Mesenchymal stem cell (in vitro differentiated cells and primary cell): Measurements from ENCODE around the gene SAMD9.

ENCODE experiments used
- DNase-seq: peaks from one replicate; pipeline ENCODE4 v3.0.0-alpha.2; 2013
- H2AFZ ChIP-seq: one replicate; pipeline ENCODE4 v1.6.1; 2013; ENCODE audit warnings: low read depth, mild to moderate bottlenecking, control low read depth, inconsistent platforms, low read length, moderate library complexity
- H2AK5ac ChIP-seq: 2 replicates; pipeline ENCODE4 v1.6.1; 2013; ENCODE audit warnings: low read length, moderate library complexity, mild to moderate bottlenecking, inconsistent platforms; ENCODE audit not compliant: severe bottlenecking
- H2BK120ac ChIP-seq: one replicate; pipeline ENCODE4 v1.6.1; 2013; ENCODE audit warnings: low read depth, mild to moderate bottlenecking, inconsistent platforms, low read length, moderate library complexity
- H2BK12ac ChIP-seq, 2 experiments: one replicate each; pipeline ENCODE4 v1.6.1; 2013; ENCODE audit warnings: inconsistent platforms in 2 of 2, low read length in 2 of 2, mild to moderate bottlenecking in 2 of 2, moderate library complexity in 2 of 2, control low read depth in 1 of 2
- H2BK15ac ChIP-seq: one replicate; pipeline ENCODE4 v1.6.1; 2013; ENCODE audit warnings: mild to moderate bottlenecking, low read depth, inconsistent platforms; ENCODE audit not compliant: poor library complexity, severe bottlenecking
- H2BK5ac ChIP-seq: 2 replicates; pipeline ENCODE4 v1.6.1; 2013; ENCODE audit warnings: low read depth, mild to moderate bottlenecking, low read length, control low read depth, inconsistent platforms; ENCODE audit not compliant: poor library complexity, severe bottlenecking
- H3K14ac ChIP-seq, 2 experiments: one replicate each; pipeline ENCODE4 v1.6.1; 2013; ENCODE audit warnings: inconsistent platforms in 2 of 2, low read length in 2 of 2, control low read depth in 1 of 2, mild to moderate bottlenecking in 1 of 2, moderate library complexity in 1 of 2
- H3K18ac ChIP-seq, 2 experiments: one replicate each; pipeline ENCODE4 v1.6.1; 2013; ENCODE audit warnings: inconsistent platforms in 2 of 2, low read length in 2 of 2, control low read depth in 1 of 2, low read depth in 1 of 2, mild to moderate bottlenecking in 1 of 2
- H3K23ac ChIP-seq, 2 experiments: one replicate each; pipeline ENCODE4 v1.6.1; 2013; ENCODE audit warnings: inconsistent platforms in 2 of 2, low read length in 2 of 2, mild to moderate bottlenecking in 2 of 2, moderate library complexity in 2 of 2, control low read depth in 1 of 2
- H3K27ac ChIP-seq: 2 replicates; pipeline ENCODE4 v1.5.1; 2013; ENCODE audit warnings: mild to moderate bottlenecking, moderate library complexity, low read length, control low read depth, inconsistent platforms; ENCODE audit not compliant: poor library complexity, severe bottlenecking
- H3K27me3 ChIP-seq, 2 experiments: 2 replicates each; pipeline versions ENCODE4 v1.6.1 to v1.7.0; 2013; ENCODE audit warnings: low read length in 2 of 2, mild to moderate bottlenecking in 2 of 2, moderate library complexity in 2 of 2, control low read depth in 1 of 2, inconsistent platforms in 1 of 2; ENCODE audit not compliant: control insufficient read depth in 1 of 2, insufficient read depth in 1 of 2
- H3K36me3 ChIP-seq, 2 experiments: 2 replicates each; pipeline versions ENCODE4 v1.6.1 to v1.7.0; 2013; ENCODE audit warnings: low read length in 2 of 2, control low read depth in 1 of 2, inconsistent platforms in 1 of 2, low read depth in 1 of 2, mild to moderate bottlenecking in 1 of 2; ENCODE audit not compliant: insufficient read depth in 2 of 2, control insufficient read depth in 1 of 2
- H3K4ac ChIP-seq, 2 experiments: one replicate each; pipeline ENCODE4 v1.6.1; 2013; ENCODE audit warnings: inconsistent platforms in 2 of 2, low read length in 2 of 2, mild to moderate bottlenecking in 2 of 2, moderate library complexity in 2 of 2, control low read depth in 1 of 2, low read depth in 1 of 2
- H3K4me1 ChIP-seq: 2 replicates; pipeline ENCODE4 v1.6.1; 2013; ENCODE audit warnings: low read depth, low read length, control low read depth; ENCODE audit not compliant: control insufficient read depth, insufficient read depth
- H3K4me2 ChIP-seq: 2 replicates; pipeline ENCODE4 v1.6.1; 2013; ENCODE audit warnings: low read length, mild to moderate bottlenecking, inconsistent platforms; ENCODE audit not compliant: poor library complexity, severe bottlenecking
- H3K4me3 ChIP-seq, 2 experiments: 2 replicates each; pipeline versions ENCODE4 v1.5.1 to v1.7.0; 2013; ENCODE audit warnings: low read length in 2 of 2, mild to moderate bottlenecking in 2 of 2, control low read depth in 1 of 2, low read depth in 1 of 2; ENCODE audit not compliant: insufficient read depth in 1 of 2
- H3K79me1 ChIP-seq: replicated peaks from 2 replicates; pipeline ENCODE4 v1.6.1; 2013; ENCODE audit warnings: mild to moderate bottlenecking, control low read depth, low read length, inconsistent platforms; ENCODE audit not compliant: poor library complexity, severe bottlenecking
- H3K9ac ChIP-seq: 2 replicates; pipeline ENCODE4 v1.7.0; 2013; ENCODE audit warnings: mild to moderate bottlenecking, low read length, moderate library complexity
- H3K9me3 ChIP-seq: 2 replicates; pipeline ENCODE4 v1.7.0; 2013; ENCODE audit warnings: mild to moderate bottlenecking, low read length; ENCODE audit not compliant: control insufficient read depth
- H4K8ac ChIP-seq: one replicate; pipeline ENCODE4 v1.6.1; 2013; ENCODE audit warnings: inconsistent platforms, mild to moderate bottlenecking, low read length, moderate library complexity
- H4K91ac ChIP-seq: one replicate; pipeline ENCODE4 v1.6.1; 2013; ENCODE audit warnings: mild to moderate bottlenecking, low read length, inconsistent platforms
- WGBS: methylation state at CpG from one replicate; pipeline ENCODE4 v1.1.7; 2013; ENCODE audit warnings: mixed read lengths; 5-methylcytosine and 5-hydroxymethylcytosine counted together

Gene SAMD9

DNA sequence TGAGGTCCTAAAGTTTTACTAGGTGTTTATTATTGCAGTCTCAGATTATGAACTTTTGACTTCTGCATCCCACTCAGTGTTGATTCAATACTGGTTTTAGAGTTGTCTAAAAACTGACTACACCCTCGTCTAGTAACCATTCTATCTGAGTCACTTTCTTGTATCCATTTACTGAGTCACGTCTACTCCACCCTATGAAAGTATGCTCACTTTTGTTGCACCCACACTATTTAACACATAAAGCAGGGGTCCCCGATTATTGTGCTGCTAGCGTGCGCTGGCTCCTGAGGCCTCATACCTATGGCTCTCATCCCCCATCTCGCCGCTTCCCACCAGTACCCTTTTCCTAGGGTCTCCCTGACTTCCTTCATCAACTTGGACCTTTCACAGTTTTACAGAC, 2.0 kb downstream of the SAMD9 start:
- Histone ChIP-seq H2BK15ac (no peak overlapping the region), H3K18ac (no peak overlapping the region), H4K91ac (no peak overlapping the region), H3K27ac (no peak overlapping the region), H2BK12ac (no peak overlapping the region), H3K9me3 (no peaks in the 10 kb centered on the region), H3K36me3 (peaks cover 0 to 5% of the 10 kb centered on the region in 2 experiments), H2BK5ac (no peak overlapping the region), H3K14ac (no peak overlapping the region), H3K27me3 (no peaks in the 10 kb centered on the region), H3K4me1 (peaks cover 8% of the 10 kb centered on the region), H3K4me2 (no peak overlapping the region), H4K8ac (peak overlapping the region; percentile 35), H3K79me1 (no peaks in the 10 kb centered on the region), H2AK5ac (no peak overlapping the region), H3K23ac (no peak overlapping the region), H3K4ac (no peak overlapping the region), H2BK120ac (no peak overlapping the region), H3K4me3 (peak overlapping the region in 1 of 2 experiments; percentile 88), H3K9ac (peak overlapping the region; percentile 89), H2AFZ (no peak overlapping the region)
- no peak for DNase-seq
- WGBS, result 77% methylated on average over 7 of the region's 7 CpGs

DNA sequence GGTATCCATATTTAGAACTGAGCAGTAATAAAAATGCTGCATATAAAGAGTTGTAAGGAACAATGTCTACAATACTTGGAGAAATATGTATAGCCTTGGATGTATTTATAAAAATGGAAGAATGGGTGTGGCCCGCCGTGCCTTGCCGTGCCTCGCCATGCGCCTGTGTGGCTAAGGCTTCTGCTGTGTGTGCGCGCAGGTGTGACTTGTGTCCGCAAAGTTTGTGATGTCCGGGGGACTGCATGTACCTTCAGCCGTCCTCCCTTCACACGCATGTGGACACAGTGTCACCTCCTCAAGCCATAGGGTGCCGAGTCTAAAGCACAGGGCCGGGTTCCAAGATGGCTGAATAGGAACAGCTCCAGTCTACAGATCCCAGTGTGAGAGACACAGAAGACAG, 9.8 kb downstream of the SAMD9 start:
- H2AK5ac ChIP-seq, result no peak overlapping the region
- no peak overlapping the region for H3K14ac ChIP-seq
- H3K4me3 ChIP-seq, result no peak overlapping the region
- H3K27ac ChIP-seq, result no peak overlapping the region
- H4K8ac ChIP-seq, result no peak overlapping the region
- H3K27me3 ChIP-seq, result no peaks in the 10 kb centered on the region
- WGBS, result 96% methylated on average over 13 of the region's 13 CpGs
- H3K4me1 ChIP-seq, result peaks cover 1% of the 10 kb centered on the region
- H2AFZ ChIP-seq, result no peak overlapping the region
- no peak overlapping the region for H3K18ac ChIP-seq
- no peak overlapping the region for H2BK15ac ChIP-seq
- no peak for DNase-seq
- H4K91ac ChIP-seq, result no peak overlapping the region
- H3K36me3 ChIP-seq, result peaks cover 11 to 63% of the 10 kb centered on the region in 2 experiments
- peaks cover 53% of the 10 kb centered on the region for H3K9me3 ChIP-seq
- H2BK120ac ChIP-seq, result no peak overlapping the region
- H3K79me1 ChIP-seq, result peaks cover 3% of the 10 kb centered on the region
- no peak overlapping the region for H3K4me2 ChIP-seq
- H2BK12ac ChIP-seq, result no peak overlapping the region
- no peak overlapping the region for H3K9ac ChIP-seq
- H2BK5ac ChIP-seq, result no peak overlapping the region
- no peak overlapping the region for H3K4ac ChIP-seq
- no peak overlapping the region for H3K23ac ChIP-seq

DNA sequence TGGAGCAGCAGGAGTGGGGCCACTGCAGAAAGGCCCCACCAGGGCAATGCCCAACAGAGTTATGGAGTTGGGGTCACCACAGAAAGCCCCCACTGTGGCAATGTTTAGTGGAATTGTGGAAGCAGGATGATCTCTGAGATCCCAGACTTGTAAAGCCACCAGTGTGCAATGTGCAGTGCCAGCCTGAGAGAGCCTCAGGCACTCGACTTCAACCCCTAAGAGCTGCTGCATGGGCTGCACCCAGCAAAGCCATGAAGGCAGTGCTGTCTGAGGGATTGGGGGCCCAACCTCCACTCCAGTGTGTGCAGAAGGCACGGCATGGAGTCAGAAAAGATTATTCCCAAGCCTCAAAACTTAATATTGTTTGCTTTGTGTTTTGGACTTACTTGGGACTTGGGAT, 20.4 kb downstream of the SAMD9 start:
- Histone ChIP-seq H3K36me3 (no peaks in the 10 kb centered on the region), H4K8ac (no peak overlapping the region), H3K4ac (no peak overlapping the region), H3K4me2 (no peak overlapping the region), H3K27me3 (peaks cover 0 to 16% of the 10 kb centered on the region in 2 experiments), H2BK120ac (no peak overlapping the region), H3K9ac (no peak overlapping the region), H2AK5ac (no peak overlapping the region), H3K23ac (no peak overlapping the region), H4K91ac (no peak overlapping the region), H3K4me3 (no peak overlapping the region), H2BK12ac (no peak overlapping the region), H3K9me3 (peaks cover 14% of the 10 kb centered on the region), H2BK15ac (no peak overlapping the region), H3K79me1 (no peaks in the 10 kb centered on the region), H2BK5ac (no peak overlapping the region), H2AFZ (no peak overlapping the region), H3K14ac (no peak overlapping the region), H3K4me1 (no peaks in the 10 kb centered on the region), H3K18ac (no peak overlapping the region), H3K27ac (no peak overlapping the region)
- DNase-seq, result no peak
- WGBS, result 78% methylated on average over 1 of the region's 2 CpGs

DNA sequence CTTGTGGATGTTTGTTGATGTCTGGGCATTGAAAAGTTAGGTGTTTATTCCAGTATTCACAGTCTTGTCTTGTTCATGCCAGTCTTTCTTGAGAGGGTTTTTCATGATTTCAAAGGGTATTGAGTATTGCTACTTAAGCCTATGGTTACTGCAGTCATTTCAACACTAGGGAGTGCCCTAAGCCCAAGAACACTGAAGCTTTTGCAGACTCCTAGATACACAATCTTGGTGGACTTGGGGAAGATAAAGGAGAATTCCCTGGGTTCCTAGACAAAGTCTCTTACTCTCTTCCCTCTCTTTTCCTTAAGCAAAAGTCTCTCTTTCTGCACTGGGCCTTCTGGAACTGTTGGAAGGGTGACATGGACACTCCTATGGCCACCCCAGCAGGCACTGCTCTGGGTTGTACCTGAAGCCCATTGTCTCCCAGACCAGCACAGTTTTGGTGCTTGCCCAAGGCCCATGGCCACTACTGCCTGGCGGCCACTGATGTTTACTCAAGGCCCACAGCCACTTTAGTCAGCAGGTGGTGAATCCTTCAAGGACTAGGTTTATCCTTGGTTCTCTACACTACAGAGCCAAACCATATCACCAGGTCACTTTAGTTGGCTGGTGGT, 24.9 kb downstream of the SAMD9 start:
- Histone ChIP-seq H2AK5ac (no peak overlapping the region), H3K4me3 (no peak overlapping the region), H3K79me1 (no peaks in the 10 kb centered on the region), H3K4me2 (no peak overlapping the region), H2BK12ac (no peak overlapping the region), H3K36me3 (no peaks in the 10 kb centered on the region), H3K9me3 (peaks cover 4% of the 10 kb centered on the region), H3K4ac (no peak overlapping the region), H3K4me1 (no peaks in the 10 kb centered on the region), H3K23ac (no peak overlapping the region), H2AFZ (no peak overlapping the region), H3K27ac (no peak overlapping the region), H2BK15ac (no peak overlapping the region), H2BK5ac (no peak overlapping the region), H2BK120ac (no peak overlapping the region), H3K9ac (no peak overlapping the region), H4K8ac (no peak overlapping the region), H3K14ac (no peak overlapping the region), H3K18ac (no peak overlapping the region), H3K27me3 (peaks cover 0 to 10% of the 10 kb centered on the region in 2 experiments), H4K91ac (no peak overlapping the region)
- peak; percentile 62 for DNase-seq
- WGBS, result 31% methylated on average over 1 of the region's 1 CpG
